ENCODE measurements around the gene TGFA. TPM values are rescaled to one million over a fixed set of nuclear protein-coding genes. Genes with fewer than 3 reads are reported as not detected.

The TGFA gene
- total and polyA plus RNA-seq, 4 donors: 1.1 to 2.9 (median 1.7) TPM

GRCh38 chr2:70479816-70480215, 73.8 kb downstream of the TGFA start:
- no peak overlapping the region for H3K27ac ChIP-seq (ENCODE audit: low read depth in 1 of 2, low read length in 2 of 2)
- H3K9ac ChIP-seq (ENCODE audit: low read depth in 1 of 2, low read length in 2 of 2): no peak overlapping the region
- no peaks in the 10 kb centered on the region for H3K4me1 ChIP-seq (ENCODE audit: control insufficient read depth in 4 of 4, insufficient read depth in 4 of 4, low read length in 3 of 4)
- no peak overlapping the region for H3K4me3 ChIP-seq (ENCODE audit: low read depth in 1 of 3, low read length in 3 of 3)
- H3K27me3 ChIP-seq (ENCODE audit: control insufficient read depth in 4 of 4, insufficient read depth in 4 of 4, low read length in 3 of 4): no peaks in the 10 kb centered on the region
- no peak for DNase-seq (ENCODE audit: low spot score)
- H3K9me3 ChIP-seq (ENCODE audit: control insufficient read depth in 4 of 4, low read length in 3 of 4): peaks cover 0 to 2% (median 0%) of the 10 kb centered on the region in 4 donors
- H3K36me3 ChIP-seq (ENCODE audit: control insufficient read depth in 4 of 4, insufficient read depth in 3 of 4, low read depth in 1 of 4, low read length in 3 of 4): no peaks in the 10 kb centered on the region
- WGBS: 79% methylated on average over 3 of the region's 3 CpGs
- TF ChIP-seq NR2F2 (IDR thresholded peaks at IDR 0.05) (no peak), CTCF (IDR thresholded peaks at IDR 0.05; ENCODE audit: low read depth, low read length, missing input control) (no peak), ZBTB33 (IDR thresholded peaks at IDR 0.05) (no peak), EGR1 (IDR thresholded peaks at IDR 0.05; ENCODE audit: low read depth in 2 of 2) (no peak), GABPA (IDR thresholded peaks at IDR 0.05 in 1 of 2, conservative IDR thresholded peaks at IDR 0.05 in 1 of 2) (no peak), SP1 (IDR thresholded peaks at IDR 0.05) (no peak), HNF4G (IDR thresholded peaks at IDR 0.05) (no peak), RXRA (IDR thresholded peaks at IDR 0.05) (no peak), HNF4A (conservative IDR thresholded peaks at IDR 0.05) (no peak), REST (IDR thresholded peaks at IDR 0.05) (no peak), FOXA1 (IDR thresholded peaks at IDR 0.05) (no peak), TAF1 (conservative IDR thresholded peaks at IDR 0.05) (no peak), ATF3 (IDR thresholded peaks at IDR 0.05) (no peak), JUND (IDR thresholded peaks at IDR 0.05) (no peak), RAD21 (IDR thresholded peaks at IDR 0.05) (no peak), MAX (IDR thresholded peaks at IDR 0.05) (no peak), FOXA2 (IDR thresholded peaks at IDR 0.05) (no peak), YY1 (IDR thresholded peaks at IDR 0.05) (no peak)

All from liver (tissue), 9 donors.